ENCODE results near the gene ARL4A. TPM values are rescaled to one million over a fixed set of nuclear protein-coding genes. Genes with fewer than 3 reads are reported as not detected.
A peak's percentile ranks its signal among the peaks of the same experiment; 100 is the strongest.

ARL4A gene
- total and polyA plus RNA-seq, 9 of the 15 experiments (the other 6 are each of a cell fraction or from before 2014, with no cell fraction given), result 118 to 688 (median 172) TPM

DNA sequence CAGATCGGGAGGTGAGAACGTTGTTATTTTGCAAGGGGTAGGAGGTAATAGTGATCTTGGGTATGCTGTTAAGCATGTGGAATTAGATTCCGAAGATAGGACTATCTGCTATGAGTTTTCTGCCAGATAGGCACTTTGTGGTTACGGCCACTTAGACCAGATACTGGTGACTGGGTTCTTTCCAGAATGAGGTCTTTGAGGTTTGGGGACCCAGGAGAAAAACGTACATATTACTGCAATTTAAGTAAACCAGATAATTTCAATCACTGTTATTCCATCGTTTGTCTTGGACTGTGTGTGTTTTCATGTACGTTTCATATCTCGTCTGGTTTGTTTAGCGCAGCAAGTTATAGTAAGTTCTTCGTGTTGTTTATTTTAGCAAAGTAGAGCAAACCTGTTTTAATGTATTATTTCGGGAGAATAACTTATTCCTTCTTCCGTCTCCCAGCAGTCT lies 312 bp downstream of the ARL4A start (continued):
- TF ChIP-seq, protein P1, sequence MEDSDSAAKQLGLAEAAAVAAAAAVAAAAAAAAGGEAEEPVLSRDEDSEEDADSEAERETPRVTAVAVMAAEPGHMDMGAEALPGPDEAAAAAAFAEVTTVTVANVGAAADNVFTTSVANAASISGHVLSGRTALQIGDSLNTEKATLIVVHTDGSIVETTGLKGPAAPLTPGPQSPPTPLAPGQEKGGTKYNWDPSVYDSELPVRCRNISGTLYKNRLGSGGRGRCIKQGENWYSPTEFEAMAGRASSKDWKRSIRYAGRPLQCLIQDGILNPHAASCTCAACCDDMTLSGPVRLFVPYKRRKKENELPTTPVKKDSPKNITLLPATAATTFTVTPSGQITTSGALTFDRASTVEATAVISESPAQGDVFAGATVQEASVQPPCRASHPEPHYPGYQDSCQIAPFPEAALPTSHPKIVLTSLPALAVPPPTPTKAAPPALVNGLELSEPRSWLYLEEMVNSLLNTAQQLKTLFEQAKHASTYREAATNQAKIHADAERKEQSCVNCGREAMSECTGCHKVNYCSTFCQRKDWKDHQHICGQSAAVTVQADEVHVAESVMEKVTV (CRISPR knock-in tag; IDR thresholded peaks at IDR 0.05), result no peak
- TF ChIP-seq OTX1 (CRISPR knock-in tag; IDR thresholded peaks at IDR 0.05) (no peak), SPI1 (IDR thresholded peaks at IDR 0.05; ENCODE audit: borderline replicate concordance, low read depth, low read length) (no peak), BCOR (IDR thresholded peaks at IDR 0.05) (peak; percentile 61), ZNF143 (CRISPR knock-in tag; IDR thresholded peaks at IDR 0.05) (no peak), LEF1 (IDR thresholded peaks at IDR 0.05) (0 out of 2 replicates have a peak, but pooled peaks have one; percentile 53), JUND (IDR thresholded peaks at IDR 0.05; ENCODE audit: borderline replicate concordance, low read depth, low read length) (no peak), JUND (tag; IDR thresholded peaks at IDR 0.05; ENCODE audit: borderline replicate concordance, low read depth, low read length) (0 out of 3 replicates have a peak, but pooled peaks have one; percentile 2), ZFP36 (IDR thresholded peaks at IDR 0.05; ENCODE audit: low read depth, low read length, partially characterized antibody) (no peak), RAD51 (IDR thresholded peaks at IDR 0.05; ENCODE audit: borderline replicate concordance, low read depth) (peak; percentile 46; the same call in 1 of the 2 replicates), JUN (IDR thresholded peaks at IDR 0.05; ENCODE audit: borderline replicate concordance, low read depth, low read length) (no peak), JUN (CRISPR knock-in tag; IDR thresholded peaks at IDR 0.05; ENCODE audit: borderline replicate concordance) (no peak), MIER1 (IDR thresholded peaks at IDR 0.05; ENCODE audit: low read depth) (peak; percentile 72; the same call in 1 of the 2 replicates), ZNF436 (CRISPR knock-in tag; IDR thresholded peaks at IDR 0.05) (no peak), GTF2E2 (tag; IDR thresholded peaks at IDR 0.05) (peak; percentile 68; the same call in 1 of the 2 replicates), NR1H2 (CRISPR knock-in tag; IDR thresholded peaks at IDR 0.05) (no peak)
- TF ChIP-seq, protein P2, sequence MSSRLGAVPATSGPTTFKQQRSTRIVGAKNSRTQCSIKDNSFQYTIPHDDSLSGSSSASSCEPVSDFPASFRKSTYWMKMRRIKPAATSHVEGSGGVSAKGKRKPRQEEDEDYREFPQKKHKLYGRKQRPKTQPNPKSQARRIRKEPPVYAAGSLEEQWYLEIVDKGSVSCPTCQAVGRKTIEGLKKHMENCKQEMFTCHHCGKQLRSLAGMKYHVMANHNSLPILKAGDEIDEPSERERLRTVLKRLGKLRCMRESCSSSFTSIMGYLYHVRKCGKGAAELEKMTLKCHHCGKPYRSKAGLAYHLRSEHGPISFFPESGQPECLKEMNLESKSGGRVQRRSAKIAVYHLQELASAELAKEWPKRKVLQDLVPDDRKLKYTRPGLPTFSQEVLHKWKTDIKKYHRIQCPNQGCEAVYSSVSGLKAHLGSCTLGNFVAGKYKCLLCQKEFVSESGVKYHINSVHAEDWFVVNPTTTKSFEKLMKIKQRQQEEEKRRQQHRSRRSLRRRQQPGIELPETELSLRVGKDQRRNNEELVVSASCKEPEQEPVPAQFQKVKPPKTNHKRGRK (tag; IDR thresholded peaks at IDR 0.05), result no peak
- TF ChIP-seq, protein P3, sequence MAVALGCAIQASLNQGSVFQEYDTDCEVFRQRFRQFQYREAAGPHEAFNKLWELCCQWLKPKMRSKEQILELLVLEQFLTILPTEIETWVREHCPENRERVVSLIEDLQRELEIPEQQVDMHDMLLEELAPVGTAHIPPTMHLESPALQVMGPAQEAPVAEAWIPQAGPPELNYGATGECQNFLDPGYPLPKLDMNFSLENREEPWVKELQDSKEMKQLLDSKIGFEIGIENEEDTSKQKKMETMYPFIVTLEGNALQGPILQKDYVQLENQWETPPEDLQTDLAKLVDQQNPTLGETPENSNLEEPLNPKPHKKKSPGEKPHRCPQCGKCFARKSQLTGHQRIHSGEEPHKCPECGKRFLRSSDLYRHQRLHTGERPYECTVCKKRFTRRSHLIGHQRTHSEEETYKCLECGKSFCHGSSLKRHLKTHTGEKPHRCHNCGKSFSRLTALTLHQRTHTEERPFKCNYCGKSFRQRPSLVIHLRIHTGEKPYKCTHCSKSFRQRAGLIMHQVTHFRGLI (CRISPR knock-in tag; IDR thresholded peaks at IDR 0.05), result no peak
- TF ChIP-seq, protein P4, sequence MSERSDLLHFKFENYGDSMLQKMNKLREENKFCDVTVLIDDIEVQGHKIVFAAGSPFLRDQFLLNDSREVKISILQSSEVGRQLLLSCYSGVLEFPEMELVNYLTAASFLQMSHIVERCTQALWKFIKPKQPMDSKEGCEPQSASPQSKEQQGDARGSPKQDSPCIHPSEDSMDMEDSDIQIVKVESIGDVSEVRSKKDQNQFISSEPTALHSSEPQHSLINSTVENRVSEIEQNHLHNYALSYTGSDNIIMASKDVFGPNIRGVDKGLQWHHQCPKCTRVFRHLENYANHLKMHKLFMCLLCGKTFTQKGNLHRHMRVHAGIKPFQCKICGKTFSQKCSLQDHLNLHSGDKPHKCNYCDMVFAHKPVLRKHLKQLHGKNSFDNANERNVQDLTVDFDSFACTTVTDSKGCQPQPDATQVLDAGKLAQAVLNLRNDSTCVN (CRISPR knock-in tag; IDR thresholded peaks at IDR 0.05), result peak; percentile 54; the same call in 1 of the 2 replicates
